GM19043 (cell line): ENCODE measurements around the gene ZNF768.

Experiments
- ATAC-seq: cut with Tn5 transposase; IDR thresholded peaks from one replicate; pipeline ENCODE4 v1.9.1; 2021; ENCODE audit warnings: low read depth; ENCODE audit not compliant: unreplicated experiment

ZNF768 gene

GRCh38 chr16:30474684-30475083, 51.7 kb downstream of the ZNF768 start:
- ATAC-seq, result no peak

- no peak for ATAC-seq
Observed at GRCh38 chr16:30474074-30474452, 52.3 kb downstream of the ZNF768 start.
